Lung microvascular endothelial cell (primary cell): ENCODE measurements around the gene CASP7. TPM values are rescaled to one million over a fixed set of nuclear protein-coding genes. Genes with fewer than 3 reads are reported as not detected.
A peak's percentile ranks its signal among the peaks of the same experiment; 100 is the strongest.
"Not testable (repeated sequence)": the region's sequence is repeated elsewhere in the genome, so short reads cannot be mapped to it uniquely, and the experiment has no call there.

ENCODE experiments used
- DNase-seq, 2 donors: peaks; one replicate each; pipeline versions ENCODE4 v3.0.0 to v3.0.0-alpha.2; 2010; ENCODE audit warnings: low read depth in 2 of 2
- total RNA-seq: library from RNA; depleted of rRNA; stranded (reverse); fragments of >200 nt; gene quantifications from 2 replicates; pipeline ENCODE4 v1.2.1, GENCODE V29; 2014

CASP7 gene
- total RNA-seq, 1 donor from 2014 or later = 52.8 TPM

- peak; percentile 48 to 55 for DNase-seq
These were observed 73.4 kb downstream of the CASP7 start for GRCh38 chr10:113753020-113753692.

- DNase-seq = no peak
These were observed 74.4 kb downstream of the CASP7 start for GRCh38 chr10:113754125-113754524.

GRCh38 chr10:113754768-113755167, 75.1 kb downstream of the CASP7 start:
- DNase-seq = no peak

- DNase-seq = no peak
These were observed 77.3 kb downstream of the CASP7 start for GRCh38 chr10:113756940-113757543.

- no peak for DNase-seq
These were observed 82.4 kb downstream of the CASP7 start for GRCh38 chr10:113762083-113762482.

GRCh38 chr10:113764582-113764981, 84.9 kb downstream of the CASP7 start:
- no peak for DNase-seq

GRCh38 chr10:113765910-113766309, 86.2 kb downstream of the CASP7 start:
- DNase-seq = no peak

- DNase-seq = no peak
These were observed 87.5 kb downstream of the CASP7 start for GRCh38 chr10:113767222-113767621.

GRCh38 chr10:113770346-113770745, 90.6 kb downstream of the CASP7 start:
- DNase-seq = no peak

- not testable (repeated sequence) for DNase-seq
These were observed 91.4 kb downstream of the CASP7 start for GRCh38 chr10:113771131-113771530.

GRCh38 chr10:113775686-113776294, 96.1 kb downstream of the CASP7 start:
- no peak for DNase-seq

GRCh38 chr10:113776553-113776952, 96.8 kb downstream of the CASP7 start:
- DNase-seq = no peak

Other genes with a start within 250 kb of the CASP7 start
- under 0.01 TPM in 1 of 2 replicates, not detected in the other for gene HABP2, start 126.9 kb upstream of the CASP7 start, total RNA-seq
- not detected in 2 replicates for gene NRAP, start 15.9 kb upstream of the CASP7 start, total RNA-seq
- not detected in 2 replicates for gene PLEKHS1, start 71.8 kb downstream of the CASP7 start, total RNA-seq
- 4.8 and 6.0 TPM in 2 replicates for gene DCLRE1A, start 174.2 kb downstream of the CASP7 start, total RNA-seq
- gene NHLRC2, start 174.7 kb downstream of the CASP7 start, total RNA-seq = 7.8 and 14.5 TPM in 2 replicates